GM19397 (cell line): ENCODE measurements around the gene EEF1G.

Source experiments
- ATAC-seq: cut with Tn5 transposase; IDR thresholded peaks from one replicate; pipeline ENCODE4 v1.9.1; 2021; ENCODE audit warnings: mild to moderate bottlenecking, moderate library complexity; ENCODE audit not compliant: unreplicated experiment

The EEF1G gene

DNA sequence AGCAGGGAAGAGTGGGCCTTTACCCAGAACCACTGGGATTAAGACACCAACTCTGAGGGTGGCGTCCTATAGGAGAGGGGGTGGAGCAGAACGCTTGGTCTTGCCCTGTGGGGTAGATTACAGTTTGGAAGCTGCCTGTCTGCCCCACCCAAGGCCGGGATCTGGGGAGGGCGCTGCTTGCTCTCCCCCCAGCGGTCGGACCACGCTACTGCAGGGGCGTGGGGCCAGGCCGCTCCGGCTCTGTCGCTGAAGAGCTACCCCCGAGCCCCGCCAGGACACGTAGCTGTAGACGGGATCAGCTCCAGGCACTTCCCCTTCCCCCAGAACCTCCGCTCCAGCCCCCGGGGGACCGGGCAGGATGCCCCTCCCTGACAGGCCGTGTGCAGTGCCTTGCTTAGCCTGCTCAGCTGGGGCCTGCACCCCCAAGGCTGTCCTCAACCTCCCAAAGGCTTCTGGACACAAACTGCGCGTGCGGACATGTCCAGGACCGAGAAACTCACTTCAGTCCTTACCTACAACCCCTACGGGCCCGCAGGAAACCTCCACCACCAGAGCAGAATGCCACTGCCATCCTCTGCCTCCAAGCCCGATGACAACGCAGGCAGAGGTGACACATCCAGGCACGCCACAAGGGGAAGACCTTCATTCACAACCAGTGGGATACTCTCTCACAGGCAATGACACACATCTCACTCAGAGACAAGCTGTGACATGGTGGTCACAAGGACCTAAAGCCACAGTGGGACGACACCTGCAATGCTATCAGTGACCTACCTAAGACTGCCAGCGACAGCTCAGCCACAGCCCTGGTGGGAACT lies 30.7 kb downstream of the EEF1G start:
- ATAC-seq, result no peak

DNA sequence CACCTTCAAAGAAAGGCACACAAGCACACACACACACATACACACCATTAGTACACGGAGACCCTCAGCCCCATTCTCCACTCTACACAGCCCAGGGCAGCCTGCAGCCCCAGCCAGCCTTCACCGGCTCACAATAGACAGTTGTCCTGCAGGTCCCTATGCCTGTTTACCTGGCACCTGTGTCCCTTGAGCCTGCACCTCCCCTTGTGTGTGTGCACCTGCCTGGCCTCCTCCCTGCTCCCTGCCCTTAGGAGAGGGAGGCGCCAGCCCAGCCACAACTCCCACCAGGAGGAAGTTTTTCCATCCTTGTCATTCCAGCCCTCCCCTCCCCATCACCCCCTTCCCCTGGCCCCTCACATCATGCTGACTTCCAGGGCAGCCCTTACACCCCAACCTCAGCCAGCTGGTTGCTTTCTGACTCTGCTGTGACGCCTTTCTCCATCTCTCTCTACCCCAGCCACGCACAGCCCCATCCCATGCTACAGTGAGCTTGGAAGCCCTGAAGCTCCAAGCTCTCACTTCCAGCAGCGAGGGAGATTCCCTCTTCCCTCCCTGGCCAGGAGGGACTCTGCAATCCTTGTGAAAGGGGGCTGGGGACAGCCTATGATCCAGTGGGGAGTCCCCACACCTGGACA lies 31.5 kb downstream of the EEF1G start:
- no peak for ATAC-seq

DNA sequence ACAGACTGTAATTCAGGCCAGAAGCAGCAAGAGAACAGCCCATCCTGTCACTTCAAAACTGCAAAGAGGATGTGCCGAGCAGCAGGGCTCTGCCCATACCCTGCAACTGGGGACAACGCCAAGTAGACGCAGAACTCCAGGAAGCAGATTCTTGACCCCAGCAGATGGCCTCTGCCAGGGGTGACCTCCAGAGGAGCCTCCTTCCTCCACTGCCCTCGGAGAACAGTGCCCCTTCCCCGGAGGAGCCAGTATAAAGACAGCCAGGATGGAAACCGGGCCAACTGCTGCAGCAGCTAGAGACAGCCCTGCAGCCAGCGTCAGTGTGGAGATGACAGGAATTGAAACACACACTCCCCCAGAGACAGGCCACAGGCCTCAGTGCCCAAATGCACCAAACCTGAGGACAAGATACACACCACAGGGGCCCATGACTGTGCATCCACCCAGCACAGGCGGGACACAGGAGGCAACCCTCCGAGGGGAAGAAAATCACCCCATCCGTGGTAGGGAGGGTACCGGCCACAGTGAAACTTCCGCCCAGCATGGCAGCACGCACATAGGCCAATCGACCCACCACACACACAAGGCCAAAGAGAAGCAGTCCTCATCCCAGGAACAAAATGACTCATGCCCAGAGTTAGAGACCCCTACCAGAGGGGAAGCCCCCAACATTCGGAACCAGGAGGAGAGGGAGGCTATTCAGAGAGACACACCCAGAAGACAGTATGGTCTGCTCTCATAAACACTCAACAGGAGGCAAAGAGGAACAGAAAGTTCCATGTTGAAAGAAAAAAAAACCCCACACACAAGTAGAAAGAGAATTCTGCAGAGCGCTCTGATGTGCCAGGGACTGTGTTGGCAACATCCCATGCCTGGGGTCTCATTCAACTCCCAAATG lies 32.6 kb downstream of the EEF1G start:
- peak; percentile 51 for ATAC-seq

DNA sequence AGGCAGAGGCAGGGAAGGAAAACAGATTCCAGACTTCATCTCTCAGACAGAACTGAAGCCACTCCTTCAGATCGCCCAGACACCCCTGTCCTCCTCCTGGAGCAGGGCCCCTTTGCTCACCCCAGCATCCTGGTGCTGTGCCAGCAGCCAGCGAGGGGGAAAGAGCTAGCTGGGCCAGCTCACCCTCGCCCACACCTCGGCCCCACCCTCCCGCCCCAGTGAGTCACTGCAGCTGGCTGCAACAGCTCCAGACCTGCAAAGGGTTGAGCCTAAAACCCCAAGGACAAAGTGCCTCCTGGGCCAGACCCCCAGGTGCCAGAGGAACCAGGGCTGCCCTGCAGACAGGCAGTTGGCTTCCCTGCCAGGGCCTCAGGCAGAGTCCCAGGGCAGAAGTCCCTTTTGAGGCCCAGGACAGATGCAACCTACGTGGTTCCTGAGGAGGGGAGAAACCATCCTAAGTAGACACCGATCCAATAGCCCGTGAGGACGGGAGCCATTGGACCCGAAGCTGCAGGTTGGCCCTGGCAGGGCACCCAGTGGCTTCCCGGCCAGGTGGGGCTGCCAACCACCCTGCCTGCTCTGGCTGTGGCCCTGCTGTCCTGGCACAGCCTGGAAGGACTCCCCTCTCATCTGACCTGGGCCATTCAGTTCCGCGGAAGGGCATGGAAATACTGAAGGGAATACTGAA lies 34.3 kb downstream of the EEF1G start:
- ATAC-seq, result no peak

DNA sequence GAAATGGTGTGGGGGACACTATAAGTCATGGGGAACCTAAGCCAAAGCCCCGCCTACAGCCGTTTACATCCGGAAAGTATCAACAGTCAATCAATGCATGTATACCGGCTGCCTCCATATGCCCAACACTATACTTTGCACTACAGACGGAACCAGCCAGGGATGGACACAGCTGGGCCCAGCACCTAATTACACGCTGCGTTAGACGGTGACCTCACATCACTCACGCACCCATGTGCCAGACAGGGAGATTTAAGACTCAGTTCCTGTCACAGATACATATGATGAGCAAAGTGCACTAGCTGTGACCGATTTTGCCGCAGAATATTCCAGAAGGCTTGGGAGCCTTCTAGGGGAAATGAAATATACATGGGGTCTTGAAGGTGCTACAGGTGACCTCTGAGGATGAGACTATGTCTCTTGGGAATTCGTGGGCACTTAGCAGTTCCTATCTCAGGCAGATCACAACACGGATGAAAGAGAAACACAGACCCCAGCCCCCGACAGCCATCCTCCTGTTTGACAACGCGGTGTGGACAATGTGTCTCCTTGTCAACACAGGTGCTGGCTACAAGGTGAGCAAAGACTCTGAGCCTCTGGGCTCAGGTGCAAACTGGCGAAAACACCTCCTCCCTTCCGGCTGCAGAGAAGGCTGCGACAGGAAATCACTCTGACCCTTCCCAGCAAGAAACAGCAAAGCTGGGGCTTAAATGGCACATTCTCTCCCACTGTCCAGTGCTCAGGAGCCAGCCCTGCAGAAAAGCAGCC lies 35.0 kb downstream of the EEF1G start:
- no peak for ATAC-seq

DNA sequence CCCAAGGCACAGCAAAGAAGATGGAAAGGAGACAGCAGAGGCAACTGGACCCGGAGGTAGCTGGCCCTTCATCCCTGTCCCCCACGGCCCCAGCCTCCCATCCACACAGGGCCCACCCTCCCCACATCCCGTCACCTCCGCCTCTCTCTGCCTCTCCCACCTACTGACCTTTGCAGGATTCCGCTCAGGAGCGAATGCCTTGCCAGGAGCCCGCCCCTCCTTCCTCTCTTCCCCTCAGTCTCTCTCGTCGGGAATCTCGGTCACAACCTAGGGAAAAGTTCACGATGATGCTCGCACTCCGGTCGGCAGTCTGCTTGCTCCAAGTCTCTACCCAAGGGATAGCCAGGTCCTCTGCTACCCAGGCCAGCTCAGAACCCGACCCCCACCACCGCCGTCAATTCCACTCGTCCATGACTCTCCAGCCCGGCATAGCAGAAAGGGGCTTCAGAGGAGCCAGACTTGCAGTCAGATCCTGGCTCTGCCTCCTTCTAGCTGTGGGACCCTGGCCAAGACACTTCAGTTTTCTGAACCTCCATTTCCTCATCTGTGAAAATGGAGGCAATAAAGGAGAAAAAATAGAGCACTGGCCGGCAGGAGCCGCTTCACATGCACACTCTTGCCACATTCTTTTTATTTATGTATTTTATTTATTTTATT lies 37.3 kb downstream of the EEF1G start:
- ATAC-seq, result no peak

DNA sequence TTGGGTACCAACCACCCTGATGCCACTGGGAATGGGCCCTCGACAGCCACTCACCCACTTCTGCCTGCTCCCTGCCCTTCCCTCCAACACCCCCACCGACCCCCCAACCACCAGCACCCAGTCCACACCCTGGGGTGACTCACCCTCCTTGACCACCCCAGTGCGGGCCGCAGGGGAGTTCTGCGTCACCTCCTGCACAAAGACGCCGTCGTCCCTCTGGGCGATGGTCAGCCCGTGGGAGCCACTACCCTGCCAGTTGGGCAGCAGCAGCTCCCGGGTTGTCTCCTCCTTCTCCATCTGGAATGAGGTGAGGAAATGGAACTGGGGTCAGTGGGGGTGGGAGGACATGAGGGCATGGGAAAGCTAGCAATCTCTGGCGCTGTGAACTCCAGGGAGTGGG lies 37.9 kb downstream of the EEF1G start:
- ATAC-seq, result no peak

DNA sequence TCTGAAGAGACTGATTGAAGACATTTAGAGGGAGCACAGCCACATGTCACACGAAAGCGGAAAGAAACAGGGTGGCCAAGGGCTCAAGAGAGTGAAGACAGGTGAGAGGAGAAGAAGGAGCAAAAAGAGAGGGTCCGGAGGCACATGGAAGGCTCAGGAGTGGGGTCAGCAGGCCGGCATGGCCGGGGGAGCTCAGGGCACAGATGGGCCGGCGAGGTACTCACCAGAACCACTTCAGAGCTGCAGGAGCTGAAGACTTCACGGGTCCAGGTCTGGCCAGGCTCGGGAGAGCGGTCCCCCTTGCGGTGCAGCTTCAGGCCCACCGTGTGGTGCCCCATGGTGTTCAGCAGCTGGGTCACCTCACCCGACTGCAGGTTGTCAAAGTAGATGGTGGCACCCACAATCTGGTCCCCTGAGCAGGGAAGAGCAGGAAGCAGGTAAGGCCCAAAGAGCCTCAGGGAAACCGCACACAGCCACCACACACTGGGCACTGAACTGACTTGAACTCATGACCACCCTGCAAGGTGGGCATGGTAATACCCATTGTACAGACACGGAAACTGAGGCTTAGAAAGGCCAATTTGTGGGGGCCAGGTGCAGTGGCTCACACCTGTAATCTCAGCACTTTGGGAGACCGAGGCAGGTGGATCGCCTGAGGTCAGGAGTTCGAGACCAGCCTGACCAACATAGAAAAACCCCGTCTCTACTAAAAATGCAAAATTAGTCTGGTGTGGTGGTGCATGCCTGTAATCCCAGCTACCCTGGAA lies 38.7 kb downstream of the EEF1G start:
- ATAC-seq, result no peak

DNA sequence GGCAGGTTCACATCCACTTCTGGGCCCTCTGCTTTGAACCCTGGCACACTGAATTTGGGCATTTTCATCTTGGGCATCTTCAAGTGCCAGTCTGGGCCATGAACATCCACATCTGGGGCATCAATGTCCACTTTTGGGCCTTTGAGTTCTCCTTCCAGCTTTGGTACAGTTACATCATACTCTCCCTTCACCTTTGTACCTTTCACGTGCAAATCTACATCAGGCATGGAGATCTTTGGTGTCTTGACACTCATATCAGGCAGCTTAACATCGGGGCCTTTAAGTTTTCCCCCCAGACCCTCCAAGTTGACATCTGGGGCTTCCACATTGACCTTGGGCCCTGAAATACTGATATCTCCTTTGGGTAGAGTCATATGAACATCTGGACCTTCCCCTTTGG lies 41.6 kb downstream of the EEF1G start:
- ATAC-seq, result no peak

DNA sequence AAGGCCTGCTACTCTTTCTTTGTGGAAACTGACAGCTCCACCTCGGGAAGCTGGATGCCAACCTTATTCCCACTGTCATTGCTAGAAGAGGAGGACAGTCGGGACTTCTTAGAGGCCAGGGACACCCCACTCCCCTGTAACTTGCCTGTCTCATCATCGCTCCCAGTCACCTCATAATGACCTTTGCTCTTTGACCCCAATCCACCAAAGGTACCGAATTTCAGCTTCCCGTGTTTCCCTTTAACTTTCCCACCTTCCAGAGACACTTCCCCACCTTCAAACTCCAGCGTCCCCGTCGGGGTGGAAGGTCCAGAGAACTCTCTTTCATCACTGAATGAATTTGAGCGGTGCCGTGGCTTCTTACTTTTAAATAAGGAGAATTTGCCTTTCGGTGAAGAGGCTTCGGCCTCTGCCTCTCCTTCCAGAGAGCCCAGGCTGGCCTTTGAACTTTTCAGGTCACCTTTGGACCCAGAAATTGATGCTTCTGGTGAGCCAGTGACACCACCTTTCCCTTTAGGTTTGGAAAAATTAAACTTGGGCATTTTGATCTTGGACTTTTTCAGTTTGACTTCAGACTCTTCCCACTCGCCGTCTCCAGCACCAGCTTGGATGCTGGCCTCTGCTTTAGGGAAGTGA lies 56.8 kb downstream of the EEF1G start:
- no peak for ATAC-seq

DNA sequence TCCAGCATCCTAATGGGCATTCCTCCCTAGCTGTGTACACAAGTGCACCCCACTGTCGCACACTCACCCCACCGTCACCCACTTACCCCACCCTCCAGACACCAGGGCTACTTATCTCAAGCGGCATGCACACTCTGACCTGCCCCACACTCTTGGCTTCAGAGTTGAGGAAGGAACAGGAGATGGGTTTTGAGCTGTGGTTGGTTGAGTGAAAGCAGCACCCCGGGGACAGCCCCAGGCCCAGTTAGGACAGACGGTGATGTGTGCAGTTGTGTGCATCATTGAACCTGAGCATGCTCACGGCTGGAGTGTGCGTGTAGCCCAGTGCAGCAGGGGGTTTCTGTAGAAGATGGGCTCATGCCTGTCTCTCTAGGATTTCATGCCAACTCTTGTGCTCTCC lies 59.5 kb downstream of the EEF1G start:
- ATAC-seq, result no peak

DNA sequence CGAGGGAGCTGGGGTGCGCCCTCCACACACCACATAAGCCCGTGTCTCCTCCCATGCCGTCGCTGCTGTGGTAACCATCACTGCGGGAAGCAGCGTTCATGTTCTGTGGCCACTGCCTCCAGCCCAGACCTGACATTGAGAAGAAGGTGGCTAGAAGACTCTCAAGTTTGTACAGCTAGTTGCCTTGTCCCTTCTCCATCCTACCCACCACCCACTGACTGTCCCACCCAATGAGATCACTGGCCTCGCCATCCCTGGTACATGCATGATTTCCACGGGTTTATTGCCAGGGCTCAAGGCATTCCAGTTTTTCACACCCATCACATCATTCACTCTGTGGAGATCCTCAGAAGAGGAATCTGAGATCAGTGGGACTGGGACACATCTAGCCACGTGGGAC lies 60.1 kb downstream of the EEF1G start:
- no peak for ATAC-seq

DNA sequence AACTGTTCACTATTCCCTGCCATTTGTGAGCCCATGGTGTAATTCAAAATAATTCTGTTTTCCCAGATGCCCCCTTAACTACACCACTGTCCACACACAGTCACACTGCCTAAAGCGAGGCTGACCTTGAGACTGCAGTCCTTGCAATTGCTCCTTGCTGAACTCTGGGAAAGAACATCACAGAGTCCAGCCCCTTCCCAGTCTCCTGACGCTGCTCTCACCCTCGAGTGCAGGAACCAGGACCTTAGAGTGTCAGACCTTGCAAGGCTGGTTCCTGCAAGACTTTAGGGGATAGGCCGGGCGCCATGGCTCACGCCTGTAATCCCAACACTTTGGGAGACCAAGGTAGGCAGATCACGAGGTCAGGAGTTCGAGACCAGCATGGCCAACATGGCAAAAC lies 60.7 kb downstream of the EEF1G start:
- ATAC-seq, result no peak
